ENCODE measurements around the gene STAC3.

GRCh38 chr12:57195611-57196371, 55.2 kb downstream of the STAC3 start:
- no peak for TF ChIP-seq CTCF (IDR thresholded peaks at IDR 0.05)
- no peak for TF ChIP-seq POLR2A (IDR thresholded peaks at IDR 0.05)
